ENCODE results near the gene BAG5.

GRCh38 chr14:103555559-103556337, 6.7 kb downstream of the BAG5 start:
- TF ChIP-seq POLR2AphosphoS5 (IDR thresholded peaks at IDR 0.05; ENCODE audit: borderline replicate concordance, low read depth, low read length), result no peak
- no peak for TF ChIP-seq EZH2 (IDR thresholded peaks at IDR 0.05)

Measured in SK-N-MC (cell line).